Measurements from ENCODE around the gene PCCA. TPM values are rescaled to one million over a fixed set of nuclear protein-coding genes. Genes with fewer than 3 reads are reported as not detected.

Gene PCCA
- total and polyA plus RNA-seq, 2 donors (not counting 3 experiments of a cell fraction or from before 2014, with no cell fraction given): 5.7 to 20.2 TPM

- no TSS peak for BruUV-seq (replicated peaks)
- Histone ChIP-seq H3K9me1 (replicated peaks; ENCODE audit: control insufficient read depth, extremely low read depth, insufficient read depth, low read length) (no peaks in the 10 kb centered on the region), H3K36me3 (ENCODE audit: control insufficient read depth in 2 of 2, extremely low read depth in 1 of 2, insufficient read depth in 2 of 2, low read length in 2 of 2) (no peaks in the 10 kb centered on the region), H3K27ac (ENCODE audit: insufficient read depth, low read depth, low read length) (no peak overlapping the region), H3K79me2 (ENCODE audit: control insufficient read depth, insufficient read depth, low read length) (no peaks in the 10 kb centered on the region), H3K4me1 (ENCODE audit: control insufficient read depth, extremely low read depth, insufficient read depth, low read length) (peaks cover 2% of the 10 kb centered on the region), H4K20me1 (replicated peaks; ENCODE audit: control insufficient read depth, extremely low read depth, insufficient read depth, low read length) (no peaks in the 10 kb centered on the region), H3K4me3 (replicated peaks in 1 of 3; ENCODE audit: insufficient read depth in 1 of 3, low read depth in 1 of 3, low read length in 3 of 3) (no peak overlapping the region), H3K27me3 (ENCODE audit: control insufficient read depth in 2 of 2, insufficient read depth in 2 of 2, low read length in 2 of 2) (no peaks in the 10 kb centered on the region), H3K9ac (replicated peaks; ENCODE audit: extremely low read depth, insufficient read depth, low read length) (no peak overlapping the region), H2AFZ (ENCODE audit: low read depth, low read length) (no peak overlapping the region), H3K4me2 (ENCODE audit: insufficient read depth, low read length) (no peak overlapping the region), H3K9me3 (replicated peaks; ENCODE audit: control insufficient read depth, insufficient read depth, low read length) (no peaks in the 10 kb centered on the region)
- POLR2A ChIA-PET: no interaction called here
- no peak for TF ChIP-seq EZH2 (IDR thresholded peaks at IDR 0.05; ENCODE audit: borderline replicate concordance, low read depth, low read length, severe bottlenecking)
- no peak for TF ChIP-seq MYC (IDR thresholded peaks at IDR 0.05; ENCODE audit: low read depth, low read length)
- no peak for TF ChIP-seq GATA2 (IDR thresholded peaks at IDR 0.05; ENCODE audit: insufficient read depth, insufficient read length, low read depth, low read length)
- TF ChIP-seq CTCF (IDR thresholded peaks at IDR 0.05; ENCODE audit: extremely low read depth in 1 of 2, insufficient read depth in 1 of 2, low read depth in 1 of 2, low read length in 2 of 2): no peak
- TF ChIP-seq POLR2A (IDR thresholded peaks at IDR 0.05; ENCODE audit: low read depth, low read length): no peak
- no peak for TF ChIP-seq FOS (IDR thresholded peaks at IDR 0.05; ENCODE audit: borderline replicate concordance, insufficient read depth, low read length)
- TF ChIP-seq, protein P1, sequence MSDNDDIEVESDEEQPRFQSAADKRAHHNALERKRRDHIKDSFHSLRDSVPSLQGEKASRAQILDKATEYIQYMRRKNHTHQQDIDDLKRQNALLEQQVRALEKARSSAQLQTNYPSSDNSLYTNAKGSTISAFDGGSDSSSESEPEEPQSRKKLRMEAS (IDR thresholded peaks at IDR 0.05; ENCODE audit: insufficient read depth, insufficient read length): no peak
- TF ChIP-seq JUN (IDR thresholded peaks at IDR 0.05; ENCODE audit: borderline replicate concordance, insufficient read depth, insufficient read length, low read depth): no peak
- no peak for TF ChIP-seq POLR2AphosphoS5 (IDR thresholded peaks at IDR 0.05; ENCODE audit: insufficient read depth, low read depth, low read length)
- intact Hi-C loops (cut with micrococcal nuclease): no loop called here
- FAIRE-seq (no peak), DNase-seq (ENCODE audit: low read depth, low spot score) (no peak)
- dilution Hi-C loops (cut with MboI; ENCODE audit: extremely low pct_ligation_motif_present, low sequenced_read_pairs): no loop called here
- CTCF ChIA-PET: interaction anchor here (0.5 to 1.0 kb wide), 2 partner anchors 10 to 22 kb away, joined by 3 read pairs; no protein-coding TSS in a partner anchor
Measured at GRCh38 chr13:100212904-100213553, 124.1 kb downstream of the PCCA start.
